Measurements from ENCODE around the gene BSG. TPM values are rescaled to one million over a fixed set of nuclear protein-coding genes. Genes with fewer than 3 reads are reported as not detected.
A peak's percentile ranks its signal among the peaks of the same experiment; 100 is the strongest.

The BSG gene
- total and polyA plus RNA-seq, 9 of the 15 experiments (the other 6 are each of a cell fraction or from before 2014, with no cell fraction given) = 4.6 to 495 (median 187) TPM

GRCh38 chr19:588093-588740 lies 15.8 kb downstream of the BSG start (continued):
- no peak for TF ChIP-seq MBD1 (CRISPR knock-in tag; IDR thresholded peaks at IDR 0.05)
- no peak for TF ChIP-seq ZNF707 (CRISPR knock-in tag; conservative IDR thresholded peaks at IDR 0.05)
- TF ChIP-seq, protein P1, sequence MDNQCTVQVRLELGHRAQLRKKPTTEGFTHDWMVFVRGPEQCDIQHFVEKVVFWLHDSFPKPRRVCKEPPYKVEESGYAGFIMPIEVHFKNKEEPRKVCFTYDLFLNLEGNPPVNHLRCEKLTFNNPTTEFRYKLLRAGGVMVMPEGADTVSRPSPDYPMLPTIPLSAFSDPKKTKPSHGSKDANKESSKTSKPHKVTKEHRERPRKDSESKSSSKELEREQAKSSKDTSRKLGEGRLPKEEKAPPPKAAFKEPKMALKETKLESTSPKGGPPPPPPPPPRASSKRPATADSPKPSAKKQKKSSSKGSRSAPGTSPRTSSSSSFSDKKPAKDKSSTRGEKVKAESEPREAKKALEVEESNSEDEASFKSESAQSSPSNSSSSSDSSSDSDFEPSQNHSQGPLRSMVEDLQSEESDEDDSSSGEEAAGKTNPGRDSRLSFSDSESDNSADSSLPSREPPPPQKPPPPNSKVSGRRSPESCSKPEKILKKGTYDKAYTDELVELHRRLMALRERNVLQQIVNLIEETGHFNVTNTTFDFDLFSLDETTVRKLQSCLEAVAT (IDR thresholded peaks at IDR 0.05) = no peak
- no peak for TF ChIP-seq SUPT5H (IDR thresholded peaks at IDR 0.05)
- TF ChIP-seq ZFP1 (CRISPR knock-in tag; IDR thresholded peaks at IDR 0.05) = no peak
- peak; percentile 49 for TF ChIP-seq BHLHE40 (IDR thresholded peaks at IDR 0.05; ENCODE audit: low read length)
- no peak for TF ChIP-seq ZNF609 (CRISPR knock-in tag; IDR thresholded peaks at IDR 0.05; ENCODE audit: borderline replicate concordance)
- TF ChIP-seq NCOA1 (IDR thresholded peaks at IDR 0.05; ENCODE audit: low read depth) = no peak
- peak in 1 of 2 experiments; percentile 36; a peak in 1 of 4 replicates for TF ChIP-seq RCOR1 (IDR thresholded peaks at IDR 0.05; ENCODE audit: borderline replicate concordance in 1 of 2, low read depth in 2 of 2, low read length in 2 of 2)
- peak; percentile 62; the same call in 1 of the 2 replicates for TF ChIP-seq ZBTB7A (IDR thresholded peaks at IDR 0.05; ENCODE audit: borderline replicate concordance, control insufficient read depth, low read depth, low read length)
- no peak for TF ChIP-seq MED1 (CRISPR knock-in tag; IDR thresholded peaks at IDR 0.05; ENCODE audit: borderline replicate concordance)
- TF ChIP-seq ZBTB8A (IDR thresholded peaks at IDR 0.05; ENCODE audit: partially characterized antibody) = no peak
- TF ChIP-seq ZBTB2 (IDR thresholded peaks at IDR 0.05) = no peak
- TF ChIP-seq CHD2 (IDR thresholded peaks at IDR 0.05; ENCODE audit: low read depth, low read length) = no peak
- TF ChIP-seq ZNF282 (CRISPR knock-in tag; IDR thresholded peaks at IDR 0.05) = no peak
- peak; percentile 19; the same call in 1 of the 2 replicates for TF ChIP-seq MYNN (IDR thresholded peaks at IDR 0.05)
- no peak for TF ChIP-seq MYNN (CRISPR knock-in tag; IDR thresholded peaks at IDR 0.05)
- TF ChIP-seq ZNF77 (CRISPR knock-in tag; IDR thresholded peaks at IDR 0.05) = no peak
- TF ChIP-seq WHSC1 (IDR thresholded peaks at IDR 0.05; ENCODE audit: low read length) = no peak
